Vagina (tissue), 2 donors: ENCODE data around the gene MAML1.

ENCODE experiments used
- CTCF ChIP-seq, 3 experiments: fragments of 450-650 bp in 2 of 3; fragments of 200-600 bp in 1 of 3; sonication (generic) in 1 of 3; IDR thresholded peaks; one replicate each; pipeline ENCODE4 v1.5.1; 2017 to 2019; ENCODE audit warnings: antibody characterized with exemption in 3 of 3, mild to moderate bottlenecking in 2 of 3, moderate library complexity in 2 of 3
- POLR2A ChIP-seq, 2 donors: fragments of 450-650 bp; IDR thresholded peaks; one replicate each; pipeline ENCODE4 v1.6.1; 2017; ENCODE audit warnings: antibody characterized with exemption in 2 of 2, mild to moderate bottlenecking in 2 of 2, moderate library complexity in 2 of 2
- POLR2AphosphoS5 ChIP-seq, 2 donors: sonication (generic); formaldehyde crosslinking; IDR thresholded peaks; one replicate each; pipeline ENCODE4 v1.9.0; 2017; ENCODE audit warnings: antibody characterized with exemption in 2 of 2, mild to moderate bottlenecking in 2 of 2, low read depth in 1 of 2; ENCODE audit not compliant: insufficient read depth in 1 of 2

DNA sequence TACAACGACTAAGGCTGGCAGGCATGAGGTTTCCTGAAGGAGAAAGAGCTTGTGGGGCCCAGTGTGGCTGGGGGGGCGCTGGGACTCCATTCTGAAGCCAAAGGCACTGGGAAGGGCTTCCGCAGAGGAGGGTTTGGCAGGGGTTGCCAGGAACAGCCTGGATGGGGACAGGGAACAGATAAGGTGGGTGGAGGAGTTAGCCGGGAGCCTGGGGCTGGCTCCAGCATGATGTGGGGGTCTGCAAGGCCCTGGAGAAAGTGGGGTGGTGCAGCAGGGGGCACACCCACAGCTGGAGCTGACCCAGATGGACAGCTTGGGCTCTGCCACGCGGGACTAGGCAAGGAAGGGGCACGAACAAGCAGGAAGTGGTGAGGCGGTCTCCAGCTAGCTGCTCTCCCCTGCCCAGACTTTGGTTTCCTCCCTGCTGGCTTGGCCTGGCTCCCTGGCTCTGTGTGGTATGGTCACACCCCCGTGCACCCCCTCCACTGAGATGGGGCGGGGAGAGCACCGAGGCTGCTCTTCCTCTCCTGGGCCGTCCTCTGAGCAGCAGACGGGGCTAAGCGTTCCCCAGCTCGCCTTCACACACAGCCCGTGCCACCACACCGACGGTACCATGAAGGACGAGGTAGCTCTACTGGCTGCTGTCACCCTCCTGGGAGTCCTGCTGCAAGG, 61.0 kb downstream of the MAML1 start, which contains the start of gene LTC4S:
- TF ChIP-seq POLR2AphosphoS5 (IDR thresholded peaks at IDR 0.05; ENCODE audit: insufficient read depth in 1 of 2, low read depth in 1 of 2) (peak; percentile 9 to 44), CTCF (IDR thresholded peaks at IDR 0.05) (no peak), POLR2A (IDR thresholded peaks at IDR 0.05) (peak in 1 of 2 donors; percentile 7)
